Panc1 (cell line): Measurements from ENCODE around the gene ROBO1.

ENCODE experiments used
- CTCF ChIP-seq: fragments of 450-650 bp; IDR thresholded peaks from 2 replicates; pipeline ENCODE4 v1.5.1; 2017; ENCODE audit warnings: mild to moderate bottlenecking
- POLR2AphosphoS5 ChIP-seq: IDR thresholded peaks from 2 replicates; pipeline ENCODE4 v1.6.1; 2012; ENCODE audit warnings: mild to moderate bottlenecking, low read depth, low read length, moderate library complexity
- REST ChIP-seq, 2 experiments: IDR thresholded peaks; 2 replicates each; pipeline ENCODE4 v1.6.1; 2011 to 2012; ENCODE audit warnings: low read depth in 2 of 2, control low read depth in 1 of 2, low read length in 1 of 2, mild to moderate bottlenecking in 1 of 2, moderate library complexity in 1 of 2; ENCODE audit not compliant: insufficient read depth in 1 of 2
- TCF7L2 ChIP-seq: IDR thresholded peaks from 2 replicates; pipeline ENCODE4 v1.6.1; 2011; ENCODE audit warnings: mild to moderate bottlenecking, low read depth, low read length, inconsistent platforms

GRCh38 chr3:78737988-78738387, 1029.8 kb downstream of the ROBO1 start:
- TF ChIP-seq REST (IDR thresholded peaks at IDR 0.05; ENCODE audit: insufficient read depth in 1 of 2, low read depth in 2 of 2, low read length in 1 of 2) (no peak), CTCF (no peak), POLR2AphosphoS5 (no peak), TCF7L2 (no peak)
